NCI-H1930 (cell line): ENCODE measurements around the gene SEMG2.

Experiments used
- DNase-seq, 2 experiments: peaks; one replicate each; lab custom pipeline; 2025; lab: John Stamatoyannopoulos, UW

SEMG2 gene, protein sequence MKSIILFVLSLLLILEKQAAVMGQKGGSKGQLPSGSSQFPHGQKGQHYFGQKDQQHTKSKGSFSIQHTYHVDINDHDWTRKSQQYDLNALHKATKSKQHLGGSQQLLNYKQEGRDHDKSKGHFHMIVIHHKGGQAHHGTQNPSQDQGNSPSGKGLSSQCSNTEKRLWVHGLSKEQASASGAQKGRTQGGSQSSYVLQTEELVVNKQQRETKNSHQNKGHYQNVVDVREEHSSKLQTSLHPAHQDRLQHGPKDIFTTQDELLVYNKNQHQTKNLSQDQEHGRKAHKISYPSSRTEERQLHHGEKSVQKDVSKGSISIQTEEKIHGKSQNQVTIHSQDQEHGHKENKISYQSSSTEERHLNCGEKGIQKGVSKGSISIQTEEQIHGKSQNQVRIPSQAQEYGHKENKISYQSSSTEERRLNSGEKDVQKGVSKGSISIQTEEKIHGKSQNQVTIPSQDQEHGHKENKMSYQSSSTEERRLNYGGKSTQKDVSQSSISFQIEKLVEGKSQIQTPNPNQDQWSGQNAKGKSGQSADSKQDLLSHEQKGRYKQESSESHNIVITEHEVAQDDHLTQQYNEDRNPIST

DNA sequence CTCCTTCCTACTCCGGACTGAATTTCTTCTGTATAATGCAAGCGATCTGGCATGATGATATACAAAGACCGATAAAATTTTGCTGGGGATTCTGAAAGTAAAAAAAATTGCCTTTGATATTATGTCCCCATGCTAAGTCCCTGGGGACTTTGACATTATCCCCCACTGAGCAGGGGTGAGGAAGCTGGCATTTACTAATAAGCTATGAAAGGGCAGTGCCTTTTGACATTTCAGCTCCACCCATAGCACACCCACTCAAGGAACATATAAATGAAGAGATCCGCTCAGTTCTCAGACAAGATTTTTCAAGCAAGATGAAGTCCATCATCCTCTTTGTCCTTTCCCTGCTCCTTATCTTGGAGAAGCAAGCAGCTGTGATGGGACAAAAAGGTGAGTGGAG lies at the start of gene SEMG2:
SEMG2 (plus strand) TSS at position 298 of the 400 bp plus-strand sequence; CDS start at position 315, 17 bp downstream.
- DNase-seq = no peak

- DNase-seq = no peak
These were observed 47.7 kb upstream of the SEMG2 start for GRCh38 chr20:45173522-45173921.

GRCh38 chr20:45174434-45175364 lies 46.5 kb upstream of the SEMG2 start, which contains the start of gene PI3:
TSS of gene PI3 (plus strand) at chr20:45174902. CDS start at chr20:45174923, 21 bp downstream.
- no peak for DNase-seq

- no peak for DNase-seq
These were observed 44.5 kb upstream of the SEMG2 start for GRCh38 chr20:45176526-45177267.

DNA sequence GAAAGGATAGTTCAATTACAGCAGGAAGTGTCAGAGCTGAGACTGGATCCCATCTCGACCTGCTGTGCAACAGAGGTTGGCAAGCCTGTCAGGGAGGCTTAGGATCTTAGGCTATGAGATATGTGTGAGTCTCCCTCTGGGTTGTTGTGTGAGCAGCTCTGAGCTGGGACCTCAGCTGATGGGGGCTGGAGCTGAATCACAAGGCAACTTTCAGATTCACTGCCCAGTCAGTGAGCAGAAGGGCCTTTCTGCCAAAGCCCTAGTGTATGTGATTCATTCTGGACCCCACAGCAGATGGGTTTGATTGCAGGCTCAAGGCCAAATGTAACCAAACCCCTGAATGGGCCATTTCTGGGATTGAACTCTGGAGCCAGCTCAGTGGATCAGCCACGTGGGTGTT lies 42.0 kb upstream of the SEMG2 start:
- DNase-seq = no peak

DNA sequence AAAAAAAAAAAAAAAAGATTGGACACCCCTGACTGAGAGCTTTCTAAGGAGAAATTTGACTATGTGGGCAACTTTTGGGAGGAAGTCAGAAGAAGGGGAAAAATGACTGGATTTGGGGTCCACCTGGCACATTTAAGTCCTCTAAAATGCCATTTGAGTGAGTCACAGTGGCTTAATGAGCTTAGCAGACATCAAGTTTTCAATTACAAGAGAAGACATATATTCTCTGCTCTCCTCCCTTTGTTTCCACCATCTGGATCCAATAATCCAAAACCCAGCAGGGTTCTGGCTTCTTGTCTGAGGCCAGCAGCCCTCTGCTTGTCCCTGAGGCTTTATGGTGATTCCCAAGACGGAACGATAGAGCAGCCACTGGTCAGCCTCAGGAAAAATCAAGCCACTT lies 39.5 kb upstream of the SEMG2 start:
- no peak for DNase-seq

- no peak for DNase-seq
These were observed 38.1 kb upstream of the SEMG2 start for GRCh38 chr20:45183084-45183483.

GRCh38 chr20:45187693-45188092 lies 33.5 kb upstream of the SEMG2 start:
- DNase-seq = no peak

DNA sequence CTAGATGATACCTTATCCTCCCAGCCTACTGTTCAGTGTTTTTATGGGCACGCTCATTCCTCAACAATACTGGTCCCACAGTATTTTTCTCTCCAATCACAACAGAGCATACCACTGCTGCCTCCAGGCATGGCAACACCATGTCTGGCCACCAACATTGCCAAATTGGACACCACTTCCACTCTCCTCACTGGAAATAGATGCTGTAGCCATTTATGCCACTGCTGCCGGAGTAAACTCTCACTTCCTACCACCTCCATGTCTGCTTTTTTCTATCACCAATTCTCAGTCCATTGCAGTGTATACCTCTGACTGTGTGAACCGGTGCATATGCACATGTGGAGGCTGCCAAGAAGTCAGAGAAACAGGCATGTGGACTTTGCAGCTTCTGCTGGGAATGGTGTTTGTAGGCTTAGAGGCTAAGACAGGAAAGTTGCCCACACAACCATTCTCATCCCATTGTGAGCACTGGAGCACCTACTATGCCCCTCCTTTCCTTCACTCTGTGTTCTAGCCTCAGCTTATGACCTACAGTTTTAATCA lies 32.0 kb upstream of the SEMG2 start:
- no peak for DNase-seq

GRCh38 chr20:45189861-45190260 lies 31.3 kb upstream of the SEMG2 start:
- DNase-seq = no peak

GRCh38 chr20:45191926-45192325 lies 29.2 kb upstream of the SEMG2 start:
- no peak for DNase-seq

DNA sequence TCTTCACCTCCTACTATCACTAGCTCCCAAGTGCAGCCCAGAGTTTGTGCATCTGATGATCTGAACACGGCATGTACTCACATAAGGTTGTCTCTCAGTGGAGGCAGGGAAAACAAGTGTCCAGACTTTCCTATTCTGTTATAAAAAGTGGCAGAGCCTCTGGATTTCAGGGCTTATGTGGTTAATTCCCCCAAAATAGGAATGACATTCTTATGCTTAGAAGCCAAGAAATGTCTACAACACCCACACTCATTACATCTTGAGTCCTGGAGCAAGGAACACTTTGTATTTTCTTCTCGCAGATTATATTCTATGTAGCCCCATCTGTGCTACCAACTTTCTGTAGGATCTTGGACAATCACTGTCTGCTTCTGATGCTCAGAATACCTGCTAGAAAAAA lies 27.8 kb upstream of the SEMG2 start:
- no peak for DNase-seq

- DNase-seq = no peak
These were observed 14.4 kb upstream of the SEMG2 start, which contains the start of gene SEMG1 for GRCh38 chr20:45206725-45207124. TSS of gene SEMG1 (plus strand) at chr20:45207033. CDS start at chr20:45207054, 21 bp downstream.

- DNase-seq = no peak
These were observed 11.2 kb upstream of the SEMG2 start for GRCh38 chr20:45209924-45210323.

DNA sequence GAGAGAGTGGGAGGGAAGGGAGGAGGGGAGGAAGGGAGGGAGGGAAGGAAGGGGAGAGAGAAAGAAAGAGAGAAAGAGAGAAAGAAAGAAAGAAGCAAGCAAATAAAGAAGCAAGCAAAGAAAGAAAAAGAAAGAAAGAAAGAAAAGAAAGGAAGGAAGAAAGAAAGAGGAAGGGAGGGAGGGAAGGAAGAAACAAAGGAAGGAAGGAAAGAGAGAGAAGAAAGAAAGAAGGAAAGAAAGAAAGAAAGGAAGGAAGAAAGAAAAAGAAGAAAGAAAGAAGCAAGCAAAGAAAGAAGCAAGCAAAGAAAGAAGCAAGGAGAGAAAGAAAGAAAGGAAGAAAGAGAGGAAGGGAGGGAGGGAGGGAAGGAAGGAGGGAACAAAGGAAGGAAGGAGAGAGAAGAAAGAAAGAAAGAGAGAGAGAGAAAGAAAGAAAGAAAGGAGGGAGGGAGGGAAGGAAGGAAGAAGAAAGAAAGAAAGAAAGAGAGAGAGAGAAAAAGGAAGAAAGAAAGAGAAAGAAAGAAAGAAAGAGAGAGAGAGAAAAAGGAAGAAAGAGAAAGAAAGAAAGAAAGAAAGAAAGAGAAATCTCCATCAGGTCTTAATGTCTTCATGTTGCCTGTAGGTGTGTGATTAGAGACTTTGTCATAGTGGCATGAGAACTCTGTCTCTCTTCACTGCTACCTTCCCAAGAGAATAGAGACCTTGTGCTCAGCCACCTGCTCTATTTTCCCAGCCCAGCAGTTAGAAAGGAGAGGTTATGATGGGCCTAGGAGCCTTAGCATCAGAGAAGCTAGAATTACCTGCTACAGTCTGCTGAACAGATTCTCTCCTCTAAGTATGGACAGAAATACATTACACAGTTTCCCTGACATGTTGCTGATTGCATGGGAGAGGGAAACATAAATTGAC lies 9.4 kb upstream of the SEMG2 start:
- no peak for DNase-seq

DNA sequence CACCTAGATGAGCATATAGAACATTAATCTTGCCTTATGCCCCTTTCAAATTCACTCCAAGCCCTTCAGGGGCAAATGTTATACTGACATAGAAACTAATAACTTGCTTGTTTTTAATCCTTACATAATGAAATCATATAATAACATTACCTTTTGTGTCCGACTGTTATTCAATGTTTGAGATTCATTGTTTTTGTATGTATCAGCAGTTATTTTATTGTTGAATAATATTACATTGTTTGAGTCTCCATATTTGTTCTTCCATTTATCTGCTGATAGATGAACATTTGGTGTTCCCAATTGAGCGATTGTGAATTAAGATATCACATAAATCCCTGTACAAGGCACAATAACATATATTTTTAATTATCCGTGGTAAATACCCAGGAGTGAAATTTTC lies 8.3 kb upstream of the SEMG2 start:
- DNase-seq = no peak

DNA sequence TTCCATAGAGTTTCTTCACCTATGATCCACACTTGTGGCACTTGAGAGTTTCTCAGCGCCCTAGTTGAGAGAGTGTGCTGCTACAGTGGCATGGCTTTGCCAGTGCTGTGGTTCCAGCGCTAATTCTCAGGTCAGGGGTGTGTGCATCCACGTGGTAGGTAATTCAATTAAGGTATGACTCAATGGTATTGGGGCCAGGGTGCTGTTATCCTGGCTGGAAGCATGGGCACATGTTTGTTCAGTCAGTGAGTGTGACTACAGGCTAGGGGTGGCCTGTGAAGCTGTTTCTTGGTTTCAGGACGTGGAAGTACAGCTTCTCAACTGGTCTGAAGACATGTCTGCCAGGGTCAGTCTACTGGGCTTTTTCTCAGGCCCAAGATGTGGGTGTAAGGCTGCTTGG lies 3.0 kb upstream of the SEMG2 start:
- DNase-seq = no peak

DNA sequence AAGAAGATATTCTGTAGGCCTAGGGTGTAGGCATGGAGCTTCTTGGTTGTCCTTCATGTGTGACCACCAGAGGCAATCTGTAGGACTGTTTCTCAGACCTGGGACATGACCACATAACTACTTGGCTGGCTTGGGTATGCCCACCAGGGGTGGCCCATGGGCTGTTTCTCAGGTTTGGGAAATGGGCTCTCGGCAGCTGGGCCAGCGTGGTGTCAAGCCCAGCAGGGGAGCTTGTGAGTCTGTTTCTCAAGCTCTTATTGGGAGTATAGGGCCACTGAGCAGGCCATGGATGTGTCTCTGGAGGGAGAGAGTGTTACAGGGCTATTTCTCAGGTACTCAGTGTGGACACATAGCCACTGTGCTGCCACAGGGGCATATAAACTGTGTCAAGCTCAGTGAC lies 2.5 kb upstream of the SEMG2 start:
- DNase-seq = no peak

GRCh38 chr20:45223136-45223535 lies 2.0 kb downstream of the SEMG2 start:
- no peak for DNase-seq

DNA sequence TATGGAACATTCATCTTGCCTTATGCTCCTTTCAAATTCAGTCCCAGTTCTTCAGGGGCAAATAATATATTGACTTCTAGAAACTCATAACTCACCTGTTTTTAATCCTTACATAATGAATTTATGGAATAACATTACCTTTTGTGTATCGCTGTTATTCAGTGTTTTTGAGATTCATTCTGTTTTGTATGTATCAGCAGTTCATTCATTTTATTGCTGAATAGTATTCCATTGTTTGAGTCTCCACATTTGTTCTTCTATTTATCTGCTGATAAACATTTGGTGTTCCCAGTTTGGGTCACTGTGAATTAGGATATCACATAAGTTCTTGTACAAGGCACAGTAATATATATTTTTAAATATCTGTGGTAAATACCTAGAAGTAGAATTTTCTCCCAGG lies 5.1 kb downstream of the SEMG2 start:
- no peak for DNase-seq
